Right atrium auricular region (tissue), 2 donors: ENCODE data around the gene FLNC. TPM values are rescaled to one million over a fixed set of nuclear protein-coding genes. Genes with fewer than 3 reads are reported as not detected.

ENCODE experiments used
- DNase-seq: peaks from one replicate; pipeline ENCODE4 v3.0.0-alpha.2; 2019; ENCODE audit warnings: low spot score
- H3K27ac ChIP-seq, 2 donors: fragments of 200-600 bp; sonication (generic); 1 replicate in 1 of 2; 2 replicates in 1 of 2; pipeline ENCODE4 v1.5.1; 2016 to 2019
- H3K27me3 ChIP-seq, 2 donors: fragments of 200-600 bp; sonication (generic); one replicate each; pipeline versions ENCODE4 v1.5.1 to v1.6.0; 2017 to 2019
- H3K36me3 ChIP-seq: fragments of 200-600 bp; sonication (generic); one replicate; pipeline ENCODE4 v1.5.1; 2016
- H3K4me1 ChIP-seq, 2 donors: fragments of 200-600 bp; sonication (generic); one replicate each; pipeline versions ENCODE4 v1.5.1 to v1.6.0; 2017 to 2019
- H3K4me3 ChIP-seq, 2 donors: fragments of 200-600 bp; sonication (generic); 1 replicate in 1 of 2; 2 replicates in 1 of 2; pipeline ENCODE4 v1.5.1; 2017 to 2019; ENCODE audit warnings: mild to moderate bottlenecking in 1 of 2, moderate library complexity in 1 of 2
- H3K9me3 ChIP-seq, 2 donors: fragments of 200-600 bp; sonication (generic); one replicate each; pipeline ENCODE4 v1.5.1; 2019
- CTCF ChIP-seq, 2 donors: fragments of 200-600 bp; sonication (generic); IDR thresholded peaks; one replicate each; pipeline ENCODE4 v1.5.1; 2019; ENCODE audit warnings: antibody characterized with exemption in 2 of 2
- total RNA-seq, 2 donors: library from RNA; depleted of rRNA; stranded (reverse); fragments of >200 nt; gene quantifications; one replicate each; pipeline ENCODE4 v1.1.0, GENCODE V29; 2016

Gene FLNC
- total RNA-seq, 2 donors from 2014 or later = 215 to 646 TPM

DNA sequence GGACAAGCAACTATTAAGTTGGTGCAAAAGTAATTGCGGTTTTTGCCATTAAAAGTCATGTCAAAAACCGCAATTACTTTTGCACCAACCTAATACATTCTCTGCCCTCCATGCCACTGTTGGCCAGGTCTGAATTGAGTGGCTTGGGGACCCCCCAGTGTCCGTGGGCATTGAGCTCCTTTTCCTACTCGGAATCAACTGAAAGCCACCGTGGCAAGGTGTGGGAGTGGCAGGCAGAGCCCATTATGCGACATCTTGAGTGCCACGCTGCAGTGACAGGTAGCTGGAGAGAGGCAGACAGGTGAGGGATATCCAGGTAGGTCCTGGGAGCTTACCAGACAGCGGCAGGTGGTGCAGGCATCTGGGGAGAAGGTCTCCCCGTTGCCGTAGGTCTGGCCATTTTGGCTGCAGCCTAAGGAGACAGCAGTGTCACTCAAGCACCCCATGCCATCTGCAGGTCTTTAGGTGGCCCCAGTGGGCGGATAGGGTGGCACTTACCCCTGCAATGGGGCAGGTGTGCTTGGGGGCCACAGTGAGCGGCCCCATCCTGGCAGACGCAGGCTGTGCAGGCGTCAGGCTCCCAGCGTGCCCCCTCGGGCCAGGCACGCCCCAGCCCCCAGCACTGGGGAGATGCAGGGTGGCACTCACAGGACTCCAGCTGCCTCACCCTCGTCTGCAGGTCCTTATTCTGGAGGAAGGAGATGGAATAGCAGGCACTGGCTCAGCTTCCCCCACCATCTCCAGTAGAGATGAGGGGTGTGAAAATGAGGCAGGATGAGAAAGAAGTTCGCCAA, 76.8 kb downstream of the FLNC start:
- H3K36me3 ChIP-seq = no peaks in the 10 kb centered on the region
- H3K27me3 ChIP-seq = peaks cover 4 to 8% of the 10 kb centered on the region in 2 donors
- peaks cover 0 to 15% of the 10 kb centered on the region in 2 donors for H3K4me1 ChIP-seq
- no peak for TF ChIP-seq CTCF (IDR thresholded peaks at IDR 0.05)
- no peak overlapping the region for H3K27ac ChIP-seq
- H3K9me3 ChIP-seq = no peaks in the 10 kb centered on the region
- DNase-seq = no peak
- no peak overlapping the region for H3K4me3 ChIP-seq

Other genes starting within 250 kb of the FLNC start
- under 1 TPM; 0.39 to 0.63 TPM for gene GARIN1A, start 158.1 kb upstream of the FLNC start, total RNA-seq
- gene CALU, start 91.0 kb upstream of the FLNC start, total RNA-seq = 100 to 1,000 TPM; 190 to 286 TPM
- not detected for gene OPN1SW, start 54.6 kb upstream of the FLNC start, total RNA-seq
- gene CCDC136, start 38.4 kb upstream of the FLNC start, total RNA-seq = 1 to 10 TPM; 2.6 to 8.5 TPM
- 100 to 1,000 TPM; 121 TPM for gene ATP6V1F, start 32.5 kb downstream of the FLNC start, total RNA-seq
- not detected for gene KCP, start 80.3 kb downstream of the FLNC start, total RNA-seq
- 1 to 10 TPM; 2.7 to 4.4 TPM for gene IRF5, start 107.5 kb downstream of the FLNC start, total RNA-seq
- gene TNPO3, start 224.7 kb downstream of the FLNC start, total RNA-seq = 10 to 100 TPM; 23.5 to 23.6 TPM